GM12878 (cell line): Measurements from ENCODE around the gene MRGPRE.

Experiments
- ATF7 ChIP-seq: fragments of 450-650 bp; IDR thresholded peaks from 2 replicates; pipeline ENCODE4 v1.6.1; 2016; ENCODE audit warnings: low read depth, mild to moderate bottlenecking
- CREB1 ChIP-seq: IDR thresholded peaks from 2 replicates; pipeline ENCODE4 v1.6.1; 2012; ENCODE audit warnings: low read depth, mild to moderate bottlenecking, inconsistent platforms
- EP300 ChIP-seq, 2 experiments: fragments of 150-350 bp in 1 of 2; IDR thresholded peaks; 2 replicates each; pipeline ENCODE4 v1.6.1; 2011 to 2012; ENCODE audit warnings: low read depth in 2 of 2, low read length in 2 of 2, borderline replicate concordance in 1 of 2, improper control_type of control experiment in 1 of 2, inconsistent platforms in 1 of 2; ENCODE audit not compliant: control insufficient read depth in 1 of 2
- HDGF ChIP-seq: fragments of 450-650 bp; IDR thresholded peaks from 2 replicates; pipeline ENCODE4 v1.6.1; 2016; ENCODE audit warnings: antibody characterized with exemption
- IKZF1 ChIP-seq: fragments of 450-650 bp; conservative IDR thresholded peaks from 2 replicates; pipeline ENCODE4 v1.6.1; 2017; ENCODE audit warnings: antibody characterized with exemption, mild to moderate bottlenecking
- MXI1 ChIP-seq: fragments of 150-350 bp; IDR thresholded peaks from 2 replicates; pipeline ENCODE4 v1.6.1; 2011; ENCODE audit warnings: low read depth, mild to moderate bottlenecking, inconsistent platforms, low read length, improper control_type of control experiment
- NFYB ChIP-seq: IDR thresholded peaks from 2 replicates; pipeline ENCODE4 v1.6.1; 2011; ENCODE audit warnings: low read depth, mild to moderate bottlenecking, low read length, improper control_type of control experiment, moderate library complexity; ENCODE audit not compliant: insufficient read depth
- POLR2A ChIP-seq: IDR thresholded peaks from 2 replicates; pipeline ENCODE4 v1.6.1; 2011; ENCODE audit warnings: low read depth, mild to moderate bottlenecking, low read length
- RAD21 ChIP-seq: IDR thresholded peaks from 2 replicates; pipeline ENCODE4 v1.6.1; 2011; ENCODE audit warnings: mild to moderate bottlenecking, low read depth, low read length, moderate library complexity; ENCODE audit not compliant: insufficient read depth
- SIN3A ChIP-seq: IDR thresholded peaks from 2 replicates; pipeline ENCODE4 v1.6.1; 2012; ENCODE audit warnings: low read depth, low read length, improper control_type of control experiment
- SP1 ChIP-seq: IDR thresholded peaks from one replicate; pipeline ENCODE4 v1.6.1; 2011; ENCODE audit warnings: low read depth, low read length
- SREBF2 ChIP-seq: IDR thresholded peaks from 2 replicates; pipeline ENCODE4 v1.6.1; 2012; ENCODE audit warnings: mild to moderate bottlenecking, low read length
- ZNF274 ChIP-seq: IDR thresholded peaks from one replicate; pipeline ENCODE4 v1.8.0; 2011; ENCODE audit not compliant: insufficient read length, insufficient read depth
- TF ChIP-seq, protein P1 (sequence below), 3 experiments: IDR thresholded peaks in 2 of 3; conservative IDR thresholded peaks in 1 of 3; 2 replicates each; pipeline ENCODE4 v1.5.1; 2011; ENCODE audit warnings: low read depth in 3 of 3, low read length in 3 of 3, mild to moderate bottlenecking in 3 of 3, control low read depth in 2 of 3, moderate library complexity in 2 of 3, inconsistent platforms in 1 of 3, mixed read lengths in 1 of 3; ENCODE audit not compliant: control insufficient read depth in 2 of 3, insufficient read depth in 1 of 3; ENCODE audit errors: extremely low read depth in 1 of 3

DNA sequence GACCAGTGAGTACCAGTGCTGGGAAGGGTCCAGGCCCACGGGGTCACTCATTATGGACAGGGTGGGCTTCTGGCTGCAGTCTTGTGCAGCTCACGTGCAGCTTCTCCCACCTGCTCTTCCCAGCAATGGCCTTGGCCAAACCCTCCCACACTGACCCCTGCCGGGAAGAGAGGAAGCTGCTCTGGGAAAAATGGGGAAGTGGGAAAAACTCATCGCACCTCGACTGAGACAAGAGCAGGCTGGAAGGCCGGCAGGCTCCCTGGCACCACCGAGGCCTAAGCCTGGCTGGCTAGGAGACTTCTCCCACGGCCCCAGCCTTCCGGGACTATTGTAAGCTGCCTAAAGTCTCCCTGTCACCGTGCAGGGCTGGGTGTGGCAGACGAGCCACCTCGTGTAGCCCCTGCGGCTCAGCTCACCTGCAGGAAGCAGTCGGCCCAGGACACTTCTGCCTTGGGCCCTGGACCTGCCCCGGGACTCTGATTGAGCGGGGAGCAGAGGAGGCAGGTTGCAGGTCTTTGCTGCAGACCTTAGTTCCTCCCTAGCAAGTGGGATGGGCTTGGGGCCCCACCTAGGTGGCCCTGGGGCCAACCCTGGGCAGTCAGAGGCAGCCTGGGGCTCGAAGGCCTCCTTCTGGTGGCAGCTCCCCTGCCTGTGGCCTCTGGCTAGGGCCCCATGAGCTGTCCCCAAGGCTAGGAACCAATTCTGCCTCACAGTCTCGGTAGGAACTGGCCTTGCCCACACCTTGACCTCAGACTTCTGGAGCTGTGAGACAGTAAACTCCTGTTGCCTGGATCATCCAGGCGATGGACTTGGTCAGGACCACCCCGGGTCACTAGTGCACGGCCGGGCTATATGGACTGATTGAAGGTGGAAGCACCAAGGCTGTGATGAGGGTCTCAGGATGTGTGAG is 36.7 kb downstream of the MRGPRE start:
- TF ChIP-seq SP1, result no peak
- TF ChIP-seq HDGF, result no peak
- no peak for TF ChIP-seq ZNF274
- no peak for TF ChIP-seq POLR2A
- TF ChIP-seq, protein P1, sequence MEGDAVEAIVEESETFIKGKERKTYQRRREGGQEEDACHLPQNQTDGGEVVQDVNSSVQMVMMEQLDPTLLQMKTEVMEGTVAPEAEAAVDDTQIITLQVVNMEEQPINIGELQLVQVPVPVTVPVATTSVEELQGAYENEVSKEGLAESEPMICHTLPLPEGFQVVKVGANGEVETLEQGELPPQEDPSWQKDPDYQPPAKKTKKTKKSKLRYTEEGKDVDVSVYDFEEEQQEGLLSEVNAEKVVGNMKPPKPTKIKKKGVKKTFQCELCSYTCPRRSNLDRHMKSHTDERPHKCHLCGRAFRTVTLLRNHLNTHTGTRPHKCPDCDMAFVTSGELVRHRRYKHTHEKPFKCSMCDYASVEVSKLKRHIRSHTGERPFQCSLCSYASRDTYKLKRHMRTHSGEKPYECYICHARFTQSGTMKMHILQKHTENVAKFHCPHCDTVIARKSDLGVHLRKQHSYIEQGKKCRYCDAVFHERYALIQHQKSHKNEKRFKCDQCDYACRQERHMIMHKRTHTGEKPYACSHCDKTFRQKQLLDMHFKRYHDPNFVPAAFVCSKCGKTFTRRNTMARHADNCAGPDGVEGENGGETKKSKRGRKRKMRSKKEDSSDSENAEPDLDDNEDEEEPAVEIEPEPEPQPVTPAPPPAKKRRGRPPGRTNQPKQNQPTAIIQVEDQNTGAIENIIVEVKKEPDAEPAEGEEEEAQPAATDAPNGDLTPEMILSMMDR (IDR thresholded peaks at IDR 0.05 in 2 of 3, conservative IDR thresholded peaks at IDR 0.05 in 1 of 3; ENCODE audit: control insufficient read depth in 2 of 3, extremely low read depth in 1 of 3, insufficient read depth in 1 of 3, low read depth in 3 of 3, low read length in 3 of 3), result no peak
- no peak for TF ChIP-seq MXI1
- no peak for TF ChIP-seq SIN3A
- TF ChIP-seq CREB1, result no peak
- TF ChIP-seq RAD21, result no peak
- TF ChIP-seq SREBF2, result no peak
- no peak for TF ChIP-seq EP300 (IDR thresholded peaks at IDR 0.05; ENCODE audit: borderline replicate concordance in 1 of 2, control insufficient read depth in 1 of 2, low read depth in 2 of 2, low read length in 2 of 2)
- TF ChIP-seq ATF7, result no peak
- no peak for TF ChIP-seq NFYB
- TF ChIP-seq IKZF1, result no peak
